Upper lobe of right lung (tissue), 1 donor: ENCODE results near the gene EPN2. TPM values are rescaled to one million over a fixed set of nuclear protein-coding genes. Genes with fewer than 3 reads are reported as not detected.
A peak's percentile ranks its signal among the peaks of the same experiment; 100 is the strongest.

Source experiments
- ATAC-seq: fragments of 200-7000 bp; cut with Tn5 transposase; one replicate; pipeline ENCODE4 v1.9.1; 2020; ENCODE audit warnings: mild to moderate bottlenecking, moderate library complexity
- DNase-seq: peaks from one replicate; pipeline ENCODE4 v3.0.0-alpha.2; 2020
- H3K27ac ChIP-seq: fragments of 200-600 bp; one replicate; pipeline ENCODE4 v1.8.0; 2022
- H3K27me3 ChIP-seq: fragments of 200-600 bp; one replicate; pipeline ENCODE4 v1.8.0; 2022; ENCODE audit warnings: mild to moderate bottlenecking
- H3K36me3 ChIP-seq: fragments of 200-600 bp; one replicate; pipeline ENCODE4 v1.8.0; 2022
- H3K4me1 ChIP-seq: fragments of 200-600 bp; one replicate; pipeline ENCODE4 v1.8.0; 2022
- H3K4me3 ChIP-seq: fragments of 200-600 bp; one replicate; pipeline ENCODE4 v1.8.0; 2022; ENCODE audit warnings: mild to moderate bottlenecking
- H3K9me3 ChIP-seq: fragments of 200-600 bp; one replicate; pipeline ENCODE4 v1.8.0; 2022
- CTCF ChIP-seq: fragments of 200-600 bp; IDR thresholded peaks from one replicate; pipeline ENCODE4 v1.8.0; 2022; ENCODE audit warnings: antibody characterized with exemption
- intact Hi-C: fragments of 100-400 bp; cut with DNase I; formaldehyde crosslinking; loops from one replicate; pipeline ENCODE4 v1.11.0; 2022
- total RNA-seq: library from RNA; stranded (reverse); fragmentation: NEBNext Ultra II Directional; extraction: Animal tissue kit (Norgen Biotek cat#: 25700); gene quantifications from one replicate; pipeline ENCODE4 v1.2.1, GENCODE V29; 2021
- donor health status: DM: no; HTN: yes; CAD: no; lungs with severe emphysema.

Gene EPN2
- total RNA-seq, 1 donor from 2014 or later = 54.5 TPM

DNA sequence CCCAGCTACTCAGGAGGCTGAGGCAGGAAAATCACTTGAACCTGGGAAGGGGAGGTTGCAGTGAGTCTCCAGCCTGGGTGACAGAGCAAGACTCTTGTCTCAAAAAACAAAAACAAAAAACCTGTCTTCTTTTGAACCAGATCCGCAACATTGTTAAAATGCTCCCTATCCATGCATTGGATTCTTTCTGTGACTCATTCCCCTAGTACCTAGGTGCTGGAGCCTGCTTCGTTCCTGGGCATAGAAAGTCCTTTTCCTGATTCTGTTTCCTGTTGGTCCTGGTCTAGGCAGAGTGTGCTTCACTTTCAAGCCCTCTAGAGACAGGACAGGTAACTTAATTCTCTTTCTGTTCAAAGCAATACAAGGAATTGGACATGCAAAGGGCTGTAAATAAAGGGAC lies 5.2 kb downstream of the EPN2 start:
- no peak for TF ChIP-seq CTCF
- Histone ChIP-seq H3K27me3 (no peaks in the 10 kb centered on the region), H3K4me3 (no peak overlapping the region), H3K27ac (no peak overlapping the region), H3K4me1 (peaks cover 35% of the 10 kb centered on the region), H3K36me3 (no peaks in the 10 kb centered on the region), H3K9me3 (no peaks in the 10 kb centered on the region)
- peak; percentile 52 for ATAC-seq
- DNase-seq = no peak
- intact Hi-C loops = no loop called here

DNA sequence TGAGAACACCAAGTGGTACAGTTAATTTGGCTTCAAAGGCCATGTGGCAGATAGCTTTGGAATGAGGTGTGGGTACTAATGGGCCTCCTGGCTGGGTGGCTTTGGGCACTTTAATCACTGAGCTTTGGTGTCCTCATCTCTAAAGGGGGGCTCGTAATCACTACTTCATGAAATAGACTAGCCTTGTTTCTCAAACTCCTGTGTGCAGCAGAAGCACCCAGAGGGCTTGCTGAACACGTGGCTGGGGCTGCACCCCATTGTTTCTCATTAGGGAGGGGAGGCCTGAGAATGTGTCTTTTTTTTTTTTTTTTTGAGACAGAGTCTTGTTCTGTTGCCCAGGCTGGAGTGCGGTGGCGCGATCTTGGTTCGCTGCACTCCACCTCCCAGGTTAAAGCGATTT lies 5.8 kb downstream of the EPN2 start:
- H3K9me3 ChIP-seq = no peaks in the 10 kb centered on the region
- peaks cover 40% of the 10 kb centered on the region for H3K4me1 ChIP-seq
- ATAC-seq (no peak), DNase-seq (peak; percentile 33)
- no peak overlapping the region for H3K27ac ChIP-seq
- intact Hi-C loops = no loop called here
- no peaks in the 10 kb centered on the region for H3K36me3 ChIP-seq
- no peak overlapping the region for H3K4me3 ChIP-seq
- no peaks in the 10 kb centered on the region for H3K27me3 ChIP-seq
- no peak for TF ChIP-seq CTCF

DNA sequence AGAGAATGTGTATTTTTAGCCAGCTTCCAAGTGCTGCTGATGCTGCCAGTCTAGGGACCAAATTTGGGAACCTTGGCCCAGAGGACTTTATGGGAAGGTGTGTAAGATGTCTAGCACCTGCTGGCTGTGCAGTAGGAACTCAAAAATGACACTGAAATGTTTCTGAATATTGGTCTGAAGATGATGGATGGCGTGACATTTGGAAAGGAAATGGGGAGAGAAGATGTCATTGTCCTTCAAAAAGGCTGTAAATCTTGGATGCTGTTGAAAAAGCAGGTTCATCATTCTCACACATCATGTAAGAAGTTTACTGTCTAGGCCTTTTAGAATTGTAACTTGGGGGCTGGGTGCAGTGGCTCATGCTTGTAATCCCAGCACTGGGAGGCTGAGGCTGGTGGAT lies 6.7 kb downstream of the EPN2 start:
- no peak for TF ChIP-seq CTCF
- Histone ChIP-seq H3K9me3 (no peaks in the 10 kb centered on the region), H3K4me3 (no peak overlapping the region), H3K27ac (no peak overlapping the region), H3K4me1 (peaks cover 44% of the 10 kb centered on the region), H3K27me3 (no peaks in the 10 kb centered on the region), H3K36me3 (no peaks in the 10 kb centered on the region)
- no peak for DNase-seq
- no peak for ATAC-seq
- intact Hi-C loops = no loop called here

DNA sequence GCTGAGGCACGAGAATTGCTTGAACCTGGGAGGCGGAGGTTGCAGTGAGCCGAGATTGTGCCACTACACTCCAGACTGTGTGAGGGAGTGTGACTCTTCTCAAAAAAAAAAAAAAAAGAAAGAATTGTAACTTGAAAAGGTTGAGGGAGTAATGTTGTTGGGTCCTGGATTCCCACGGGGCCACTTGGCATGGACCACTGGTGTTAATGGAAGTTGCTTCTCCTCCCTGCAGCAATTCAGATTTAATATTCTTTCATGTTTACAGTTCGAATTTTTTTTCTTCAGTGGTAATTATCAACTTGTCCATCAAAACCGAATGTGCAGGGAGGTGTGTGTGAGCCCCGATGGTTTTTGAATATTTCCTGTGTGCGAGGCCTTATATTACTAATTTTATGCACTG lies 7.2 kb downstream of the EPN2 start:
- no peak overlapping the region for H3K27ac ChIP-seq
- intact Hi-C loops = no loop called here
- no peak overlapping the region for H3K4me3 ChIP-seq
- no peaks in the 10 kb centered on the region for H3K27me3 ChIP-seq
- H3K4me1 ChIP-seq = peaks cover 46% of the 10 kb centered on the region
- H3K9me3 ChIP-seq = no peaks in the 10 kb centered on the region
- H3K36me3 ChIP-seq = no peaks in the 10 kb centered on the region
- no peak for ATAC-seq
- DNase-seq = no peak
- no peak for TF ChIP-seq CTCF

- Histone ChIP-seq H3K4me3 (no peak overlapping the region), H3K27ac (no peak overlapping the region), H3K9me3 (no peaks in the 10 kb centered on the region), H3K4me1 (peaks cover 46% of the 10 kb centered on the region), H3K27me3 (no peaks in the 10 kb centered on the region), H3K36me3 (no peaks in the 10 kb centered on the region)
- intact Hi-C loops = no loop called here
- no peak for TF ChIP-seq CTCF
- ATAC-seq (no peak), DNase-seq (no peak)
Observed at GRCh38 chr17:19244781-19245180, 7.6 kb downstream of the EPN2 start.

GRCh38 chr17:19247473-19247872 lies 10.3 kb downstream of the EPN2 start:
- DNase-seq = no peak
- Histone ChIP-seq H3K9me3 (no peaks in the 10 kb centered on the region), H3K4me1 (peaks cover 42% of the 10 kb centered on the region)

More at GRCh38 chr17:19247473-19247872, 10.3 kb downstream of the EPN2 start:
- no peaks in the 10 kb centered on the region for H3K27me3 ChIP-seq
- intact Hi-C loops = no loop called here
- H3K36me3 ChIP-seq = no peaks in the 10 kb centered on the region
- ATAC-seq = no peak
- no peak for TF ChIP-seq CTCF
- H3K27ac ChIP-seq = no peak overlapping the region
- H3K4me3 ChIP-seq = no peak overlapping the region
